Lower leg skin (tissue), 4 donors: ENCODE results near the gene SVBP. TPM values are rescaled to one million over a fixed set of nuclear protein-coding genes. Genes with fewer than 3 reads are reported as not detected.

Experiments
- DNase-seq, 2 donors: peaks; one replicate each; pipeline ENCODE4 v3.0.0-alpha.2; 2019; ENCODE audit warnings: low spot score in 2 of 2
- H3K4me3 ChIP-seq: fragments of 200-600 bp; sonication (generic); 2 replicates; pipeline ENCODE4 v1.5.1; 2017; ENCODE audit warnings: mild to moderate bottlenecking, low read depth; ENCODE audit not compliant: poor library complexity, severe bottlenecking
- POLR2A ChIP-seq, 2 donors: fragments of 450-650 bp; IDR thresholded peaks; one replicate each; pipeline ENCODE4 v1.6.1; 2016 to 2017; ENCODE audit warnings: antibody characterized with exemption in 2 of 2, mild to moderate bottlenecking in 1 of 2, moderate library complexity in 1 of 2
- WGBS, 2 donors: methylation state at CpG; one replicate each; pipeline ENCODE4 v1.1.5; 2018; 5-methylcytosine and 5-hydroxymethylcytosine counted together
- intact Hi-C: fragments of 100-400 bp; cut with DNase I; formaldehyde crosslinking; loops from one replicate; pipeline ENCODE4 v1.15.0; 2023; ENCODE audit warnings: low total_unique reads
- total RNA-seq, 4 donors: library from RNA; depleted of rRNA; stranded (reverse); fragments of >200 nt; gene quantifications; one replicate each; pipeline ENCODE4 v1.1.0, GENCODE V29; 2016
- TF ChIP-seq, protein P1 (sequence below), 3 donors: fragments of 450-650 bp; IDR thresholded peaks; one replicate each; pipeline ENCODE4 v1.5.1; 2016; ENCODE audit warnings: antibody characterized with exemption in 3 of 3, mild to moderate bottlenecking in 3 of 3, moderate library complexity in 2 of 3

SVBP gene
- total RNA-seq, 4 donors from 2014 or later = 11.2 to 18.1 (median 14.1) TPM

DNA sequence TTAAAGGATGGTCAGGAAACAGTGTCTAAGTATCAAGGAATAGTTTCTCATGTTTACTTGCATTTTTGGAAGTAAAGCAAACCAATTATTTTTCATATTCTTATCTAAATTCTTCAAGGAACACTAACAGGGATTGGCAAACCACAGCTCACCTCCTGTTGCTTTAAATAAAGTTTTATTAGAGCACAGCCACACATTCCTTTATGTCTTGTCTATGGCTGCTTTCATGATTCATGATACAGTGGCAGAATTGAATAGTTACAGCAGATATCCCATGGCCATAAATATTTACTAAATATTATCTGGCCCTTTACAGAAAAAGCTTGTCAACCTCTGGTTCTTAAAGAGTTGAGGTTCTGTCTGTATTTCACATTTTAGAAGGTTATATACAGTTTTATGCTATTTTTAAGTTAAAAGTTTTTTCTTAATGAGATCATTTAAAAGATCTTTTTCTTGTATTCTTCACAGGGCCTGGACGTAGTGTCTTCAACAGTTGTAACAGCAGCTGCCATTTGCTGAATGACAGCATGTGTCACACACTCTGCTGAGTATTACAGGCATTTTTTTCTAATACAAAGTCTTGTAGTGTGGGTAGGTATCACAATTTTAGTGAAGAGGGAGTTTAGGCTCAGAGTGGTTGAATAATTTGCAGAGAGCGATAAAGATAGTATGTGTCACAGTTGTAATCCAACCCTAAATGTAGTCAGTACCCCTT, 31.8 kb upstream of the SVBP start:
- intact Hi-C loops = no loop called here
- H3K4me3 ChIP-seq = no peak overlapping the region
- DNase-seq = no peak
- no peak for TF ChIP-seq POLR2A (IDR thresholded peaks at IDR 0.05)
- TF ChIP-seq, protein P1, sequence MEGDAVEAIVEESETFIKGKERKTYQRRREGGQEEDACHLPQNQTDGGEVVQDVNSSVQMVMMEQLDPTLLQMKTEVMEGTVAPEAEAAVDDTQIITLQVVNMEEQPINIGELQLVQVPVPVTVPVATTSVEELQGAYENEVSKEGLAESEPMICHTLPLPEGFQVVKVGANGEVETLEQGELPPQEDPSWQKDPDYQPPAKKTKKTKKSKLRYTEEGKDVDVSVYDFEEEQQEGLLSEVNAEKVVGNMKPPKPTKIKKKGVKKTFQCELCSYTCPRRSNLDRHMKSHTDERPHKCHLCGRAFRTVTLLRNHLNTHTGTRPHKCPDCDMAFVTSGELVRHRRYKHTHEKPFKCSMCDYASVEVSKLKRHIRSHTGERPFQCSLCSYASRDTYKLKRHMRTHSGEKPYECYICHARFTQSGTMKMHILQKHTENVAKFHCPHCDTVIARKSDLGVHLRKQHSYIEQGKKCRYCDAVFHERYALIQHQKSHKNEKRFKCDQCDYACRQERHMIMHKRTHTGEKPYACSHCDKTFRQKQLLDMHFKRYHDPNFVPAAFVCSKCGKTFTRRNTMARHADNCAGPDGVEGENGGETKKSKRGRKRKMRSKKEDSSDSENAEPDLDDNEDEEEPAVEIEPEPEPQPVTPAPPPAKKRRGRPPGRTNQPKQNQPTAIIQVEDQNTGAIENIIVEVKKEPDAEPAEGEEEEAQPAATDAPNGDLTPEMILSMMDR (IDR thresholded peaks at IDR 0.05) = no peak
- 86 to 88% methylated on average over 2 of the region's 2 CpGs for WGBS, 2 donors

DNA sequence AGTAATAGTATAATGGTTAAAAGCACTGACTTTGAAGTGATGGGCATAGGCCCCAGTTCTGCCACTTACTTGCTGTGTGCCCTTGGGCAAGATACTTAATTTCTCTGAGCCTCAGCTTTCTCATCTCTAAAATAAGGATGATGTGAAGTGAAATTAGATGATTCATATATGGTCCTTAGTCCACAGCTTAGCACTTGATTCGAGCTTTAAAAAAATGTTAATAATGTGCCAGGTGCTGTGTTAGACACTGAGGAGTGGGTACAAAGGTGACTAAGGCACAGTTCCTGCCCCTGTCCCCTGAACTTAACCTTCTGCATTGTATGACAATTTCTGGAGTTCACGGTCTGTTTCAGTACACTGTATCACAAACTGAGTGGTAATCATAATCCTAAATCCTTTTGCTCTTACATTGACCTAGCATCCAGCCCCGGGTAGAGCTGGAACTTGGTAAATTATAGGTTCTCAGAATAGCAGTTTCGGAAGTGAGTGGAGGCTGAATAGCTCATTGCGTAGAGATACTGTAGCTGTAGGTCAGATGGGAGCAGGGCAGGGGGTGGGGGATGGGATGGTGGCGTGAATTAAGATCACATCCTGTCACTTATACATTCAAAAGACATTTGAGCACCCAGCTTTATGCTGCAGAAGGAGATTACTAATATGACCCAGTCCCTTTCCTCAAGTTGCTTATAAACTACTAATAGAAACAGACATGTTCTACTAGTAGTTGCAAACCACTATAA, 30.7 kb upstream of the SVBP start:
- TF ChIP-seq POLR2A (IDR thresholded peaks at IDR 0.05) = no peak
- TF ChIP-seq, protein P1 (IDR thresholded peaks at IDR 0.05) = no peak
- no peak for DNase-seq
- 74 to 85% methylated on average over 6 of the region's 6 CpGs for WGBS, 2 donors
- no peak overlapping the region for H3K4me3 ChIP-seq
- intact Hi-C loops = no loop called here

DNA sequence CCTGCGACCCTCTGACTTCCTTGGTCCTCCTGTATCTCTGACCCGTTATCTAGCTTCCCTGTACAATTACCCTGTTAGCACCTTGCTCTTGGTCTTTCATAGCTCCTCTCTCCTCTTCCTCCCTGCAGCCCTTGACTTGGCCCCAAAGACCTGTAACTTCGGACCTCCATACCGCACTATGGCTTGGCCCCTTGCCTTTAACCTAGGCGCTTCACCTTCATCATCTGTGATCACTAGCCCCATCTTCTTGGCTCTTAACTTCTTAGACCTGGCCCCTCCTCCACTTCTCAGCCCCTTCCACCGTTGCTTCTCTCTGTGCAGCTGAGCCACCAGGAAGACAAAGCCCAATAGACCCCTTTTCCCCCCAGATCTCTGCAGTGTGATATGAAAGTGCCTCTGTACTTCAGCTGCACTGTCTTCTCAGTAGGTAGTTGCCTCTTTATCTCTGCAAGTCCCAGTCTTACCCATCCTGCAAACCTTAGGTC, 30.0 kb upstream of the SVBP start:
- WGBS, 2 donors = 4 to 6% methylated on average over 6 of the region's 6 CpGs
- no peak for DNase-seq
- peak overlapping the region; percentile 89 for H3K4me3 ChIP-seq
- no peak for TF ChIP-seq POLR2A (IDR thresholded peaks at IDR 0.05)
- TF ChIP-seq, protein P1 (IDR thresholded peaks at IDR 0.05) = no peak
- intact Hi-C loops = no loop called here

GRCh38 chr1:42846257-42847110, 29.3 kb upstream of the SVBP start, which contains the start of gene ZNF691:
Gene ZNF691 (plus strand): TSS chr1:42846613. CDS start chr1:42849659, 3,046 bp downstream.
- DNase-seq = peak; percentile 97 to 99
- peak within 1 kb of the TSS; percentile 89 for H3K4me3 ChIP-seq
- TF ChIP-seq, protein P1 (IDR thresholded peaks at IDR 0.05) = no peak
- TF ChIP-seq POLR2A (IDR thresholded peaks at IDR 0.05) = peak in 1 of 2 donors; percentile 18
- 0 to 1% methylated on average over 50 of the region's 50 CpGs for WGBS, 2 donors
- intact Hi-C loops = no loop called here

DNA sequence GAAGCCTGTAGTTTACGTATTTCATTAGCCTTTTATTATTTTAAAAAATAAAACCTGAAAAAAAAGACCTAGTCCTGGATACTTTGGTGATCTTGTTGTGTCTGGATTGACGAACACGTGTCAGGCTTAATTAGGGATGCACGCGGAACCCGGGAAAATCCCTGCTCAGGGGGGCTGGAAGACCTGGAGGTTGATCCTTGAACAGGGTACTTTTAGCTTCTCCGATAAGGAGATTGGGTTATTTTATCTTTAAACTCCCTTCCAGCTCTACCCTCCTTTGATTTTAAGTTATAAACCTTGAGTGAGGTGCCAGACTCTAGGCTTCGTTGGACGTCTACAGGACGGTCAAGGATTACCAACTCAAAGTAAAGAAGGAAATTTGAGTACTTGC, 28.7 kb upstream of the SVBP start:
- WGBS, 2 donors = 7% methylated on average over 10 of the region's 10 CpGs
- H3K4me3 ChIP-seq = peak overlapping the region; percentile 17
- DNase-seq = no peak
- intact Hi-C loops = no loop called here
- TF ChIP-seq POLR2A (IDR thresholded peaks at IDR 0.05) = no peak
- TF ChIP-seq, protein P1 (IDR thresholded peaks at IDR 0.05) = no peak
